HG03060 (cell line): ENCODE measurements around the gene ADIPOR2.

Experiments used
- ATAC-seq: cut with Tn5 transposase; IDR thresholded peaks from one replicate; pipeline ENCODE4 v1.9.1; 2021; ENCODE audit warnings: low read depth, moderate number of reproducible peaks; ENCODE audit not compliant: unreplicated experiment

ADIPOR2 gene, protein sequence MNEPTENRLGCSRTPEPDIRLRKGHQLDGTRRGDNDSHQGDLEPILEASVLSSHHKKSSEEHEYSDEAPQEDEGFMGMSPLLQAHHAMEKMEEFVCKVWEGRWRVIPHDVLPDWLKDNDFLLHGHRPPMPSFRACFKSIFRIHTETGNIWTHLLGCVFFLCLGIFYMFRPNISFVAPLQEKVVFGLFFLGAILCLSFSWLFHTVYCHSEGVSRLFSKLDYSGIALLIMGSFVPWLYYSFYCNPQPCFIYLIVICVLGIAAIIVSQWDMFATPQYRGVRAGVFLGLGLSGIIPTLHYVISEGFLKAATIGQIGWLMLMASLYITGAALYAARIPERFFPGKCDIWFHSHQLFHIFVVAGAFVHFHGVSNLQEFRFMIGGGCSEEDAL

GRCh38 chr12:1690578-1691122, at the start of gene ADIPOR2:
ADIPOR2 (plus strand) TSS chr12:1691070; CDS start chr12:1754344, 63,274 bp downstream.
- peak; percentile 88 for ATAC-seq

- ATAC-seq = no peak
These were observed 48.4 kb upstream of the ADIPOR2 start for GRCh38 chr12:1642513-1642912.

GRCh38 chr12:1643043-1643442, 47.8 kb upstream of the ADIPOR2 start:
- no peak for ATAC-seq

DNA sequence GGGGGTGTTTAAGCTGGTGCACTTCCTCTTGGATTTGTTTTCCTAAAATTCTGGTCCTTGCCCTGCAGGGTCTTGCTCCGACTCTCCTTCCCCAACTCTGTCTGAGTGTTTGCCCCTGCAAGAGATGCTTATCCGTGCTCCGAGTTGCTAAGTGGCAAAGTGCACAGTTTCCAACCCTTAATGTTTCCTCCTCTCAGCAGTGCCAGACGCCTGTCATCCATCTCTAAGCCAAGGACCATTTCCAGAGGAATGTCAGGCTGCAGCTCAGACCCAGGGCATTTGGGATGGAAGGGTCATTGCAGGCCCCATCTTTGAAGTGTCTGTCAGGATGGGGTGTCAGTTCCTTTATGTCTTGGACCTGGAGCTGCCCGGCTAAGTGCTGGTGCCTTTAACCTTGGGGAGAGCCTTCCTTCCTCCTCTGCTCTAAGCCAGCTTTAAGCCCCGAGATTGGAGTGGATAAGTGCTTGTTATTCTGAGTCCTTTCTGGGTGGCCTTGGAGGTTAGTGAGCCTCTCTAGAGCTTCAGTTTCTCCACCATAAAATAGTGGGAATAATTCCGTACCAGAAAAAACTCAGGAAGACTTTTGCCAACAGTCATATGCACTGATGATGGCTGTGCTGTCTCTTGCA, 46.9 kb upstream of the ADIPOR2 start:
- no peak for ATAC-seq

- no peak for ATAC-seq
These were observed 46.1 kb upstream of the ADIPOR2 start for GRCh38 chr12:1644534-1645438.

- no peak for ATAC-seq
These were observed 45.1 kb upstream of the ADIPOR2 start for GRCh38 chr12:1645819-1646218.

- no peak for ATAC-seq
These were observed 44.1 kb upstream of the ADIPOR2 start for GRCh38 chr12:1646569-1647284.

GRCh38 chr12:1647285-1647669, 43.6 kb upstream of the ADIPOR2 start:
- ATAC-seq = no peak

DNA sequence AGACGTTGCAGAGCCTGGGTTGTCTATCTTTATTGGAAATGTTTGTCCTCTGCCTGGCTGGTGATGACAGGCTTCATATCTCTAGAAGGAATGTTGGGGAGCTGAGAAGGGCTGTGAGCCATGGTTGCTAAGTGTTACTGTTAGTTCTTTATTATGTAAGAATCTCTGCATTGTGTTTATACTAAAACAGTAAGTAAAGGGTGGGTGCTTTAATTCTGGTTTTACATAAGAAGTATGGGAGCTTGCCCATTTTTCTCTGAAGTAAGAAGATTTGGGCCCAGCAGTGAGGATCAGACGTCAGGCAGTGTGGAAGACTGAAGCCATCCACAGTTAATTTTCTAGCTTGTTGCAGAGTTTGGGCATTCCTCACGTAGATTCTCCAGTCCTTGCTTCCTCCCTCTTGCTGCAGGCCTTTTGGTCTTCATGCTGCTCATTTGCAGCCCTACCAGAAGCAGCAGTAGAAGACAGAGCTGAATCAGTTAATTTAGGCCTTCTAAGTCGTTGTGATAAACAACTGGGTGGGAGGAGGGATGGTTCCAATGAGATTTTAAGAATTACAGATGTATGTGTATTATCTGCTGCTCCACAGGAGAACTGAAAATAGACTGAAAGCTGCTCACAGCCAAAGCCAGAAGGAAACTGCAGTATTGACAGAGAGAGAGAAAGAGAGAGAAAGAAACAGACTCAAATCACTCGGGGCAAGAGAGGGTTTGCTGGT, 40.5 kb upstream of the ADIPOR2 start:
- no peak for ATAC-seq

DNA sequence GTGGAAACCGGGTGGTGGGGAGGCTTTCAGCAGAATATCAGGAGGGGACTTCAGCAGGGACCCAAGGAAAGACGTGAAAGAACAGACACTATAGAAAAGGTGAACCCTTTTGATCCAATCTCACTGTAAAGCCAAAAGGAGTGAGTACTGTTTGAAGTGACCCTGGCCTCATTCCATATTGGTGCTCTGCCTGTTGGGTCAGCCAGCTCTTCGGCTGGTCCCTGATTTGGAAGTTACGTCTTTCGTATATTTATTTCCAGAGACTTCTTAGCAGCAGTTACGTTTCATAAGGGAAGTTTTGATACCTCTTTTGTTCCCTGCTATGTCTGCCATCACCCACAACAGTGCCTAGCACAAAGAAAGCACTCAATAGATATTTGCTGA, 39.9 kb upstream of the ADIPOR2 start:
- no peak for ATAC-seq

GRCh38 chr12:1651946-1652345, 38.9 kb upstream of the ADIPOR2 start:
- no peak for ATAC-seq

DNA sequence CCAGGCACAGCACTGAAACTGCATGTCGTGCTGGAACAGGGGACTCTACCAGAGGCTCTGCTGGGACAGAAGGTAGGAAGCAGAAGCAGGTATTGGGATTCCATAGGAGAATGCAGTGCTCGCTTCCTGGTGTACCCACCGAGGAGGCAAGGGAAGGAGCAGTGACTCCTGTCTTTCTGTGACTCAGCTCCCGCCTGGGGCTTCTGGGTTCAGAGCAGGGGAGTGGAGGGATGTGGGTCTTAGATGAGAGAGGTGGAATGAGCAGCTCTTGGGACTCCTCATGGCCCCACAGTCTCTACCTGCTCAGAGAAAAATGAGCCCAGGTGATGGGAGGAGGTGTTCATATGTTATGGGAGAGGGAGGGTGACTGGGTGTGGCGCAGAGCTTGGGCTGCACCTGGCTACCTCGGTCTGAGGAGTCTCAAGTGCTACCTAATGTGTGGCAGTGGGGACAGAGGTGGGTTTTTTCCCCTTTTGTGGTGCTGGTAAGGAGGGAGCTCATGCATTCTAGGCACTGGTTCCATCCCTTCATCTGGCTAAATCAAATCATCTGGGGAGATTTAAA, 35.6 kb upstream of the ADIPOR2 start:
- ATAC-seq = no peak

DNA sequence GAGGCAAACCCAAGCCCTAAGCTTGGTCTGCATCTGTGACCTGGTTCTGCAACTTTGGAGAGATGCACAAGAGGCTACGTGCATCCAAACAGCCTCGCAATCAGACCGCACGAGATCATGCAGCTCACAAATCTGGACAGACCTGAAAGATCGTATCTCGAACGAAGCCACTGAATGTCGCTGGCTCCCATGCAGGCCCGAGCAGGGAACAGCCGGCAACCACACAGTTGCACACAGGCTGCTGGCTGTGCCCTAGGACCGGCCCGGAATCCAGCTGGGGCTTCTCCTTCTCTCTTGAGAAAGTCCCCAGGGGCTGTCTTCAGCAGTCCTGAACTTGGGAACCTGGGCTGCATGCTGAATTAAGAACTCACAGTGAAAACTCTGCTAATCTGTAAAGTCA, 34.0 kb upstream of the ADIPOR2 start:
- ATAC-seq = no peak

DNA sequence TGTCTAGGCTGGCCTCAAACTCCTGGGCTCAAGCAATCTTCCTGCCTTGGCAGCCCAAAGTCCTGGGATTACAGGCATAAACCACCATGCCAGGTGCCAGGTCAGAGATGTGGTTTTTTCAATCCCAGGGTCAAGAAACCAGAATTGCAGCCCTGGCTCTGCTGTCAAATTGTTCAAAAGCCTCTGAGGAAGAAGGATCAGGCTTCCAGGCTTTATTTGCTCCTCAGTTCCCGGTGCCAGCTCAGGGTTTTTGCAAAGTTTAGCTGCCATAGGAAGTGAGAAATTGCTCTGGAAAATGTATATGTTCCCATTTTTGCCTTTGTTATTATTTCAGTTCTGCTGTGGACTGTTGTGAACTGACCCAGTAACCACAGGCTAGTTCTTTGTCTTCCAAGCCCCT, 33.2 kb upstream of the ADIPOR2 start:
- no peak for ATAC-seq

DNA sequence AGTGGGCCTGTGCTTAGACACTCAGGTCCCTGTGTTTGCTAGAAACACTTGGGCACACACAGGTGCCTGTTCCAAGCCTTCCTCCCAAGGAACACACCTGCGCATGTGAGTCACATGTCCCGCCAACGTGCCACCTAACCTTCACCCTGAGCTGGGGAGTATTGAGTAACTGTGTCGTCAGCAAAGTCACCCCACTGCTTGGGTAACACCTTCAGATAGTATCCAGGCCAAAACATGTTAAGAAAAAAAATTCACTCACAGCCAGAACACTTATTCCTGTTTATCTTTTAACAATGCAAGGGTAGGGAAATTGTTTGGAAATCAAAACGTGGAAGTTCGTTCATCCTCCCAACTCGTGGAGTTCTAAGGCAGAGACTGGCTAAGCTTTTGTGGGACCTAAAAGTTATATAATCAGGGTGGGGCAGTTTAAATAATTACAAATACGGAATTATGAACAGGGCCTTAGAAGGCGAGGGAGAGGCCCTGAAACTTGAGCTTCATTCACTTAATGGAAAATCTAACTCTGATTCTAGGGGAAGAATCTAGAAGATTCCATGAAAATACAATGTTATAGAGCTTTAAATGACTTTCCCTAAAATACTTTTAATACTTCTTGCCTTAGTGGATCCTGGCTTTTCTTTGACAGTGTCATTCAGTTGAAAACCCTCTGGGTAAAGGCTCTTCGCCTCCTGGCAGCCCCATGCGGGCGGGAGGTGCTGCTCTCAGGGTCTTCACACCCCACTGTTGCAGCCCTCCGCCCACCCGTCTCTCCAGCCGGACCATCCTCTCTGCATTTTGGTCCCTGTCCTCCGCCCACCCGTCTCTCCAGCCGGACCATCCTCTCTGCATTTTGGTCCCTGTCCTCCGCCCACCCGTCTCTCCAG, 30.3 kb upstream of the ADIPOR2 start:
- no peak for ATAC-seq

DNA sequence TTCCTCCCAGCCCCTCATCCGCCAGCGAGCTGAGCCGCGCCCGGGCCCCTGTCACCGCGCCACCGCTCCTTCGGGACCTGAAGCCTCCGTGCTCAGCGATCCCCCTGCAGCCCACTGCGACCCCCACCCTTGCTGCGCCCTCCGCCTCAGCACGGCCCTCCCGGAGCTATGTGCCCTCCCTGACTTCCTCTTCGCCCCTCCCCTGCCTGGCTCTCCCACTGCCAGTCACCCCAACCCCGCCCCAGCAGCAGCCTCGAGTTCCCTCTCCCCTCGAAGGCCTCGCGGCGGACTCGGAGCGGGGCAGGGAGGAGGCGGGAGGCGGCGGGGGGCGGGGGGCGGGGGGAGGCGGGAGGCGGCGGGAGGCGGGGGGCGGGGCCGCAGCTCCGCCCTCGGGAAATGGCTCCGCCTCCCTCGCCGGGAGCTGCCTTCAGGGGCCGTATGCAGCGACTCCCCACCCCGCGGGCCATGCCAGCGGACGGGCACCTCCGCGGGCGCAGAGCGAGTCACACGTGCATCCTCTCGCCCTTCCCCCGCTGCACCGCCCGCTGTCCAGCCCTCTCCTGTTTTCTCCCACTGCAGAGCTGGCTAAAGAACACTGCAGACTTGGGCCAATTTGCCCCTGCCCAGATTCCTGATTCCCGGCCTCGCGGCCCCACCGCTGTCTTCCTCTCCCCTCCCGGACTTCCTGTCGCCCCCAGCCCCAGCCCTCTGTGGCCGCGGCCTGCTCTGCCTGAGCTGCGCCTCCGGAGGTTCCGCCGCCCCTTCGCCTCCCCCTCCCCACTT, 29.1 kb upstream of the ADIPOR2 start:
- no peak for ATAC-seq

DNA sequence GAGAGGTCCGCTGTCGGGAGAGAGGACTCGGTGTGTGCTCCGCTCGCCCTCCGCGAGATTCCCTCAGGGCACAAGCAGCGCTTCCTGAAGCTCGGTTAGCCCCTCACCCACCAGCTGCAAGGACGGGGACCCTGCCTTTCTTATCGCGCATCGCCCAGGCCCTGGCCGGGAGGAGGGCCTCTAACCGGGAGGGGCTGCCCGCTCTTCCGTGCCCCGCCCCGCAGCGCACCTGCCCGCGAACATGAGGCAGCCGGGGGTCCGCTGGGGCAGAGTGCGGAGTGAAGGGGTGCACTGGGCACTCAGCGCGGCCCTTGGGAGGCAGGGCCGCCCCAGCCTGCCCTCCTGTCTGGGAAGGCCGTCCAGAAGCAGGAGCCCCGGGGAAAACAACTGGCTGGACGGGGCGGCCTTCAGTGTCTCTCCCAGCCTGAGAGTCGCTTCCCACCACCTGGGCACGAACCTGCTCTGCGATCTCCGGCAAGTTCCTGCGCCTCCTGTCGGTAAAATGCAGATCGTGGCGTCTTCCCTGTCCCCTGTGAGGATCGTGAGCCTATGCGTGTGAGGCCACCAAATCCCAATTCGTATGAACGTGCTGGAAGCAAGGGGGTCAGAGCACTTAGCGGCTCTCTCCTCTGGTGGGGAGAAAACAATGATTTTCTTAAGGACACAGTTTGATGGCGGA, 28.0 kb upstream of the ADIPOR2 start:
- no peak for ATAC-seq
